Stomach (tissue), 4 donors: ENCODE measurements around the gene ELMO1.

Source experiments
- POLR2A ChIP-seq, 4 donors: fragments of 450-650 bp; IDR thresholded peaks; one replicate each; pipeline ENCODE4 v1.6.1; 2016; ENCODE audit warnings: antibody characterized with exemption in 4 of 4, control low read depth in 2 of 4, mild to moderate bottlenecking in 1 of 4, moderate library complexity in 1 of 4
- POLR2AphosphoS5 ChIP-seq, 3 donors: sonication (generic); formaldehyde crosslinking; IDR thresholded peaks; one replicate each; pipeline ENCODE4 v1.6.1; 2016; ENCODE audit warnings: antibody characterized with exemption in 3 of 3
- TF ChIP-seq, protein P1 (sequence below), 7 experiments: fragments of 450-650 bp in 4 of 7; fragments of 200-600 bp in 3 of 7; sonication (generic) in 3 of 7; IDR thresholded peaks; one replicate each; pipeline ENCODE4 v1.5.1; 2016 to 2019; ENCODE audit warnings: antibody characterized with exemption in 7 of 7, control low read depth in 2 of 7, mild to moderate bottlenecking in 1 of 7

DNA sequence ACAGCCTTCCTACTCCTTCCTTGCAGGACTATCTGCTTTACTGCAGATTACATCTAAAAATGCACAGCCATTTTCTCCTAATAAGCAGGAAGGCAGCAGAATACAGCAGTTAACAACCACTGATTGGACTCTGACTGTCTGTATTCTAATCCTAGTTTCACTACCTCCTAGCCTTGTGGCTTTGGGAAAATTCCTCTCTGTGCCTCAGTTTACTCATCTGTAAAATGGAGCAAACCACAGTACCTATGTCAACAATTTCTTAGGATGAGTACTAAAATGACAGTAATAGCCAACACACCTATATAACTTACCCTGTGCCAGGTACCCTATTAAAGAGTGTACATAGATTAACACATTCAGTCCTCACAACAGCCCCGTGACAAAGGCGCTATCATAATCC lies 89.5 kb downstream of the ELMO1 start:
- TF ChIP-seq, protein P1, sequence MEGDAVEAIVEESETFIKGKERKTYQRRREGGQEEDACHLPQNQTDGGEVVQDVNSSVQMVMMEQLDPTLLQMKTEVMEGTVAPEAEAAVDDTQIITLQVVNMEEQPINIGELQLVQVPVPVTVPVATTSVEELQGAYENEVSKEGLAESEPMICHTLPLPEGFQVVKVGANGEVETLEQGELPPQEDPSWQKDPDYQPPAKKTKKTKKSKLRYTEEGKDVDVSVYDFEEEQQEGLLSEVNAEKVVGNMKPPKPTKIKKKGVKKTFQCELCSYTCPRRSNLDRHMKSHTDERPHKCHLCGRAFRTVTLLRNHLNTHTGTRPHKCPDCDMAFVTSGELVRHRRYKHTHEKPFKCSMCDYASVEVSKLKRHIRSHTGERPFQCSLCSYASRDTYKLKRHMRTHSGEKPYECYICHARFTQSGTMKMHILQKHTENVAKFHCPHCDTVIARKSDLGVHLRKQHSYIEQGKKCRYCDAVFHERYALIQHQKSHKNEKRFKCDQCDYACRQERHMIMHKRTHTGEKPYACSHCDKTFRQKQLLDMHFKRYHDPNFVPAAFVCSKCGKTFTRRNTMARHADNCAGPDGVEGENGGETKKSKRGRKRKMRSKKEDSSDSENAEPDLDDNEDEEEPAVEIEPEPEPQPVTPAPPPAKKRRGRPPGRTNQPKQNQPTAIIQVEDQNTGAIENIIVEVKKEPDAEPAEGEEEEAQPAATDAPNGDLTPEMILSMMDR (IDR thresholded peaks at IDR 0.05), result no peak
- TF ChIP-seq POLR2A (IDR thresholded peaks at IDR 0.05) (no peak), POLR2AphosphoS5 (IDR thresholded peaks at IDR 0.05) (no peak)
